HEK293 (cell line): ENCODE measurements around the gene NFIX.

Experiments
- ATF2 ChIP-seq: fragments of 450-650 bp; formaldehyde crosslinking; IDR thresholded peaks from 2 replicates; pipeline ENCODE4 v1.5.1; 2016; ENCODE audit warnings: missing biosample characterization, missing genetic modification characterization, low read depth
- CTCF ChIP-seq: fragments of 450-650 bp; formaldehyde crosslinking; IDR thresholded peaks from 2 replicates; pipeline ENCODE4 v1.5.1; 2016; ENCODE audit warnings: missing biosample characterization, missing genetic modification characterization
- KLF8 ChIP-seq: fragments of 450-650 bp; formaldehyde crosslinking; IDR thresholded peaks from 2 replicates; pipeline ENCODE4 v1.5.1; 2016; ENCODE audit warnings: missing biosample characterization, missing genetic modification characterization
- TCF7L2 ChIP-seq: IDR thresholded peaks from 2 replicates; pipeline ENCODE4 v1.6.1; 2011; ENCODE audit warnings: low read depth, mild to moderate bottlenecking, inconsistent platforms, low read length, moderate library complexity, borderline replicate concordance
- ZNF629 ChIP-seq: fragments of 450-650 bp; formaldehyde crosslinking; IDR thresholded peaks from 2 replicates; pipeline ENCODE4 v1.5.1; 2017; ENCODE audit warnings: missing biosample characterization, missing genetic modification characterization
- ZNF654 ChIP-seq: fragments of 450-650 bp; formaldehyde crosslinking; IDR thresholded peaks from 2 replicates; pipeline ENCODE4 v1.5.1; 2016; ENCODE audit warnings: low read depth, missing biosample characterization, missing genetic modification characterization
- ZNF776 ChIP-seq: fragments of 450-650 bp; formaldehyde crosslinking; IDR thresholded peaks from 2 replicates; pipeline ENCODE4 v1.5.0; 2017; ENCODE audit warnings: missing biosample characterization, missing genetic modification characterization, borderline replicate concordance
- TF ChIP-seq, protein P1 (sequence below): fragments of 450-650 bp; formaldehyde crosslinking; IDR thresholded peaks from 2 replicates; pipeline ENCODE4 v1.5.1; 2016; ENCODE audit warnings: missing biosample characterization, missing genetic modification characterization

GRCh38 chr19:13053761-13054625 lies 58.7 kb downstream of the NFIX start:
- no peak for TF ChIP-seq ZNF629
- no peak for TF ChIP-seq ZNF776 (tag by site-specific recombination)
- TF ChIP-seq CTCF = no peak
- TF ChIP-seq TCF7L2 = no peak
- TF ChIP-seq, protein P1, sequence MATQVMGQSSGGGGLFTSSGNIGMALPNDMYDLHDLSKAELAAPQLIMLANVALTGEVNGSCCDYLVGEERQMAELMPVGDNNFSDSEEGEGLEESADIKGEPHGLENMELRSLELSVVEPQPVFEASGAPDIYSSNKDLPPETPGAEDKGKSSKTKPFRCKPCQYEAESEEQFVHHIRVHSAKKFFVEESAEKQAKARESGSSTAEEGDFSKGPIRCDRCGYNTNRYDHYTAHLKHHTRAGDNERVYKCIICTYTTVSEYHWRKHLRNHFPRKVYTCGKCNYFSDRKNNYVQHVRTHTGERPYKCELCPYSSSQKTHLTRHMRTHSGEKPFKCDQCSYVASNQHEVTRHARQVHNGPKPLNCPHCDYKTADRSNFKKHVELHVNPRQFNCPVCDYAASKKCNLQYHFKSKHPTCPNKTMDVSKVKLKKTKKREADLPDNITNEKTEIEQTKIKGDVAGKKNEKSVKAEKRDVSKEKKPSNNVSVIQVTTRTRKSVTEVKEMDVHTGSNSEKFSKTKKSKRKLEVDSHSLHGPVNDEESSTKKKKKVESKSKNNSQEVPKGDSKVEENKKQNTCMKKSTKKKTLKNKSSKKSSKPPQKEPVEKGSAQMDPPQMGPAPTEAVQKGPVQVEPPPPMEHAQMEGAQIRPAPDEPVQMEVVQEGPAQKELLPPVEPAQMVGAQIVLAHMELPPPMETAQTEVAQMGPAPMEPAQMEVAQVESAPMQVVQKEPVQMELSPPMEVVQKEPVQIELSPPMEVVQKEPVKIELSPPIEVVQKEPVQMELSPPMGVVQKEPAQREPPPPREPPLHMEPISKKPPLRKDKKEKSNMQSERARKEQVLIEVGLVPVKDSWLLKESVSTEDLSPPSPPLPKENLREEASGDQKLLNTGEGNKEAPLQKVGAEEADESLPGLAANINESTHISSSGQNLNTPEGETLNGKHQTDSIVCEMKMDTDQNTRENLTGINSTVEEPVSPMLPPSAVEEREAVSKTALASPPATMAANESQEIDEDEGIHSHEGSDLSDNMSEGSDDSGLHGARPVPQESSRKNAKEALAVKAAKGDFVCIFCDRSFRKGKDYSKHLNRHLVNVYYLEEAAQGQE = no peak
- TF ChIP-seq ATF2 (tag by site-specific recombination) = no peak
- no peak for TF ChIP-seq ZNF654 (tag by site-specific recombination)
- no peak for TF ChIP-seq KLF8 (tag by site-specific recombination)
